A673 (cell line): ENCODE data around the gene HEXA. TPM values are rescaled to one million over a fixed set of nuclear protein-coding genes. Genes with fewer than 3 reads are reported as not detected.

Experiments used
- BruUV-seq: library from RNA; stranded (reverse); fragments of 400-500 nt; replicated peaks from 2 replicates; lab custom pipeline; 2021; lab: Mats Ljungman, UMichigan
- CTCF ChIA-PET: fragments of 300-600 bp; sonication (Branson Sonifier 250); formaldehyde crosslinking; loops from one replicate; lab custom pipeline; 2022; ENCODE audit warnings: antibody characterized with exemption; lab: Charles Lee
- POLR2A ChIA-PET: fragments of 300-600 bp; sonication (Branson Sonifier 250); formaldehyde crosslinking; loops from one replicate; lab custom pipeline; 2022; ENCODE audit warnings: antibody characterized with exemption; ENCODE audit not compliant: low non-redundant PET; lab: Charles Lee
- DNase-seq: peaks from one replicate; pipeline ENCODE4 v3.0.0-alpha.2; 2015; ENCODE audit warnings: low spot score
- H3K27ac ChIP-seq: fragments of 200-600 bp; sonication (generic); 2 replicates; pipeline ENCODE4 v1.5.1; 2016; ENCODE audit warnings: mixed run types, low read depth, mild to moderate bottlenecking, mixed read lengths, antibody characterized with exemption, low read length; ENCODE audit not compliant: poor library complexity, severe bottlenecking
- H3K27me3 ChIP-seq: fragments of 200-600 bp; sonication (generic); replicated peaks from 2 replicates; pipeline ENCODE4 v1.6.1; 2017; ENCODE audit warnings: mixed run types, low read depth, mild to moderate bottlenecking, mixed read lengths, antibody characterized with exemption, low read length; ENCODE audit not compliant: insufficient read depth, poor library complexity
- H3K36me3 ChIP-seq: fragments of 200-600 bp; sonication (generic); 2 replicates; pipeline ENCODE4 v1.6.1; 2016; ENCODE audit warnings: mixed run types, mild to moderate bottlenecking, mixed read lengths, antibody characterized with exemption, low read length; ENCODE audit not compliant: insufficient read depth, poor library complexity, severe bottlenecking
- H3K4me1 ChIP-seq: fragments of 200-600 bp; sonication (generic); 2 replicates; pipeline ENCODE4 v1.6.1; 2017; ENCODE audit warnings: mixed run types, mild to moderate bottlenecking, mixed read lengths, antibody characterized with exemption, low read length; ENCODE audit not compliant: insufficient read depth, poor library complexity, severe bottlenecking
- H3K4me3 ChIP-seq: fragments of 200-600 bp; sonication (generic); 2 replicates; pipeline ENCODE4 v1.5.1; 2016; ENCODE audit warnings: low read depth, mixed run types, mild to moderate bottlenecking, mixed read lengths, low read length; ENCODE audit not compliant: poor library complexity, severe bottlenecking
- H3K9me3 ChIP-seq: fragments of 200-600 bp; sonication (generic); 2 replicates; pipeline ENCODE4 v1.6.1; 2016; ENCODE audit warnings: mixed run types, low read depth, mild to moderate bottlenecking, mixed read lengths, antibody characterized with exemption, low read length; ENCODE audit not compliant: poor library complexity, severe bottlenecking
- CTCF ChIP-seq: fragments of 300-800, 200-600 bp; sonication (generic); conservative IDR thresholded peaks from 2 replicates; pipeline ENCODE4 v1.5.1; 2017; ENCODE audit warnings: low read depth, mild to moderate bottlenecking, antibody characterized with exemption, low read length, moderate library complexity, mixed read lengths
- EZH2 ChIP-seq: fragments of 200-600 bp; sonication (generic); IDR thresholded peaks from 2 replicates; pipeline ENCODE4 v1.6.1; 2017; ENCODE audit warnings: borderline replicate concordance, low read depth, mild to moderate bottlenecking, mixed read lengths, antibody characterized with exemption, low read length; ENCODE audit not compliant: poor library complexity, severe bottlenecking
- intact Hi-C: fragments of 100-400 bp; cut with micrococcal nuclease; formaldehyde crosslinking; loops from one replicate; pipeline ENCODE4 v1.10.0; 2022; ENCODE audit not compliant: unreplicated experiment
- total RNA-seq: library from RNA; stranded (reverse); gene quantifications from 2 replicates; pipeline ENCODE4 v1.2.3, GENCODE V29; 2021

Gene HEXA
- total RNA-seq, 1 experiment from 2014 or later: 64.8 TPM

- no peaks in the 10 kb centered on the region for H3K9me3 ChIP-seq
- H3K36me3 ChIP-seq: peaks cover 4% of the 10 kb centered on the region
- CTCF ChIA-PET: no interaction called here
- intact Hi-C loops: no loop called here
- no peak overlapping the region for H3K4me3 ChIP-seq
- TF ChIP-seq EZH2 (no peak), CTCF (no peak)
- POLR2A ChIA-PET: no interaction called here
- no peak overlapping the region for H3K27ac ChIP-seq
- no peaks in the 10 kb centered on the region for H3K27me3 ChIP-seq
- peaks cover 7% of the 10 kb centered on the region for H3K4me1 ChIP-seq
- DNase-seq: no peak
- BruUV-seq: no TSS peak
Measured at GRCh38 chr15:72358121-72358520, 17.7 kb downstream of the HEXA start.

- no peak overlapping the region for H3K27ac ChIP-seq
- H3K36me3 ChIP-seq: peaks cover 13% of the 10 kb centered on the region
- intact Hi-C loops: no loop called here
- H3K27me3 ChIP-seq: no peaks in the 10 kb centered on the region
- H3K4me1 ChIP-seq: peaks cover 7% of the 10 kb centered on the region
- no peaks in the 10 kb centered on the region for H3K9me3 ChIP-seq
- DNase-seq: no peak
- ChIA-PET CTCF (no interaction called here), POLR2A (no interaction called here)
- H3K4me3 ChIP-seq: no peak overlapping the region
- TF ChIP-seq CTCF (no peak), EZH2 (no peak)
- no TSS peak for BruUV-seq
Measured at GRCh38 chr15:72354496-72354895, 21.3 kb downstream of the HEXA start.

GRCh38 chr15:72353266-72353665, 22.5 kb downstream of the HEXA start:
- no peak overlapping the region for H3K4me3 ChIP-seq
- peaks cover 4% of the 10 kb centered on the region for H3K4me1 ChIP-seq
- intact Hi-C loops: no loop called here
- no peak overlapping the region for H3K27ac ChIP-seq
- H3K36me3 ChIP-seq: peaks cover 13% of the 10 kb centered on the region
- BruUV-seq: no TSS peak
- no peaks in the 10 kb centered on the region for H3K27me3 ChIP-seq
- no peak for TF ChIP-seq EZH2
- TF ChIP-seq CTCF: no peak
- ChIA-PET CTCF (no interaction called here), POLR2A (no interaction called here)
- no peak for DNase-seq
- no peaks in the 10 kb centered on the region for H3K9me3 ChIP-seq
